Activated CD8-positive, alpha-beta memory T cell treated with anti-CD3 and anti-CD28 coated beads for 36 hours (primary cell): ENCODE measurements around the gene SARS2. TPM values are rescaled to one million over a fixed set of nuclear protein-coding genes. Genes with fewer than 3 reads are reported as not detected.
"Not testable (repeated sequence)": the region's sequence is repeated elsewhere in the genome, so short reads cannot be mapped to it uniquely, and the experiment has no call there.

Source experiments
- CTCF ChIA-PET: fragments of 350-600 bp; sonication (Branson Sonifier 250); formaldehyde crosslinking; loops from one replicate; lab custom pipeline; 2021; ENCODE audit warnings: antibody characterized with exemption; lab: Charles Lee
- POLR2A ChIA-PET: fragments of 350-600 bp; sonication (Branson Sonifier 250); formaldehyde crosslinking; loops from one replicate; lab custom pipeline; 2021; ENCODE audit warnings: antibody characterized with exemption; lab: Charles Lee
- total RNA-seq, 2 experiments: library from RNA; stranded (reverse); gene quantifications; one replicate each; pipeline ENCODE4 v1.2.3, GENCODE V29; 2021

SARS2 gene
- total RNA-seq, 2 experiments from 2014 or later = 41.7 to 47.3 TPM

GRCh38 chr19:38951187-38951586 lies 20.6 kb upstream of the SARS2 start:
- ChIA-PET CTCF (interaction anchor here (1.1 kb wide), 1 partner anchor 11 kb away, joined by 3 read pairs; no protein-coding TSS in a partner anchor), POLR2A (no interaction called here)

GRCh38 chr19:38949580-38950367 lies 19.2 kb upstream of the SARS2 start:
- ChIA-PET POLR2A (no interaction called here), CTCF (interaction anchor here (0.7 to 0.9 kb wide), 2 partner anchors 9 to 17 kb away, joined by 3 read pairs; no protein-coding TSS in a partner anchor)

- ChIA-PET POLR2A (no interaction called here), CTCF (interaction anchor here (0.8 kb wide), 1 partner anchor 17 kb away, joined by 3 read pairs; no protein-coding TSS in a partner anchor)
Measured at GRCh38 chr19:38946229-38947010, 15.9 kb upstream of the SARS2 start.

- ChIA-PET POLR2A (no interaction called here), CTCF (no interaction called here)
Measured at GRCh38 chr19:38945562-38946228, 15.1 kb upstream of the SARS2 start.

GRCh38 chr19:38944981-38945506 lies 14.5 kb upstream of the SARS2 start:
- ChIA-PET CTCF (no interaction called here), POLR2A (no interaction called here)

GRCh38 chr19:38942471-38943181 lies 12.1 kb upstream of the SARS2 start:
- POLR2A ChIA-PET = no interaction called here

GRCh38 chr19:38941979-38942378 lies 11.4 kb upstream of the SARS2 start:
- POLR2A ChIA-PET = no interaction called here
- CTCF ChIA-PET = interaction anchor here (0.6 kb wide), 1 partner anchor 14 kb away, joined by 3 read pairs; no protein-coding TSS in a partner anchor

More at GRCh38 chr19:38942471-38943181, 12.1 kb upstream of the SARS2 start:
- CTCF ChIA-PET = no interaction called here

GRCh38 chr19:38941466-38941865 lies 10.9 kb upstream of the SARS2 start:
- CTCF ChIA-PET = interaction anchor here (0.6 kb wide), 1 partner anchor 14 kb away, joined by 3 read pairs; no protein-coding TSS in a partner anchor
- POLR2A ChIA-PET = not testable (repeated sequence)

GRCh38 chr19:38939957-38940356 lies 9.4 kb upstream of the SARS2 start:
- POLR2A ChIA-PET = interaction anchor here (0.6 kb wide), 1 partner anchor 26 kb away, joined by 10 read pairs; no protein-coding TSS in a partner anchor
- CTCF ChIA-PET = interaction anchor here (1.2 kb wide), 1 partner anchor 12 kb away, joined by 3 read pairs; no protein-coding TSS in a partner anchor

GRCh38 chr19:38933544-38933943 lies 3.0 kb upstream of the SARS2 start:
- ChIA-PET POLR2A (interaction anchor here (0.6 kb wide), 1 partner anchor 205 kb away, joined by 4 read pairs; no protein-coding TSS in a partner anchor), CTCF (interaction anchor here (0.6 to 1.0 kb wide), 4 partner anchors 16 to 208 kb away, joined by 3 read pairs; no protein-coding TSS in a partner anchor)

GRCh38 chr19:38932425-38933179 lies 2.0 kb upstream of the SARS2 start:
- POLR2A ChIA-PET = interaction anchor here (0.6 kb wide), 1 partner anchor 204 kb away, joined by 4 read pairs; no protein-coding TSS in a partner anchor
- CTCF ChIA-PET = interaction anchor here (0.6 to 1.0 kb wide), 4 partner anchors 17 to 530 kb away, joined by 3 read pairs; no protein-coding TSS in a partner anchor

GRCh38 chr19:38931521-38931793 lies 894 bp upstream of the SARS2 start:
- ChIA-PET CTCF (interaction anchor here (0.8 to 2.2 kb wide), 5 partner anchors 74 to 529 kb away, joined by 3 to 11 read pairs (median 4); partner anchors contain the start of gene FAM98C), POLR2A (interaction anchor here (1.5 kb wide), 1 partner anchor 44 kb away, joined by 4 read pairs; no protein-coding TSS in a partner anchor)

GRCh38 chr19:38930776-38931520 lies 385 bp upstream of the SARS2 start, which contains the start of gene MRPS12:
Gene MRPS12 (plus strand): TSS chr19:38930944. CDS start chr19:38931295, 351 bp downstream.
- ChIA-PET CTCF (interaction anchor here (0.6 to 2.2 kb wide), 21 partner anchors 12 to 534 kb away, joined by 3 to 13 read pairs (median 4); partner anchors contain the start of genes ECH1 and FAM98C), POLR2A (interaction anchor here (0.6 to 1.5 kb wide), 4 partner anchors 43 to 1532 kb away, joined by 3 to 4 read pairs (median 4); no protein-coding TSS in a partner anchor)

GRCh38 chr19:38928391-38929001 lies 2.1 kb downstream of the SARS2 start:
- ChIA-PET CTCF (interaction anchor here (0.6 to 2.2 kb wide), 5 partner anchors 18 to 179 kb away, joined by 3 to 4 read pairs (median 4); no protein-coding TSS in a partner anchor), POLR2A (interaction anchor here (0.6 kb wide), 1 partner anchor 16 kb away, joined by 3 read pairs; no protein-coding TSS in a partner anchor)

- CTCF ChIA-PET = interaction anchor here (0.5 to 1.2 kb wide), 2 partner anchors 24 to 80 kb away, joined by 3 read pairs; partner anchors contain the start of gene NFKBIB
- POLR2A ChIA-PET = no interaction called here
Measured at GRCh38 chr19:38924388-38924787, 6.2 kb downstream of the SARS2 start.

- ChIA-PET CTCF (no interaction called here), POLR2A (no interaction called here)
Measured at GRCh38 chr19:38922482-38922881, 8.1 kb downstream of the SARS2 start.
